ENCODE measurements around the gene FUCA1.

FUCA1 gene

DNA sequence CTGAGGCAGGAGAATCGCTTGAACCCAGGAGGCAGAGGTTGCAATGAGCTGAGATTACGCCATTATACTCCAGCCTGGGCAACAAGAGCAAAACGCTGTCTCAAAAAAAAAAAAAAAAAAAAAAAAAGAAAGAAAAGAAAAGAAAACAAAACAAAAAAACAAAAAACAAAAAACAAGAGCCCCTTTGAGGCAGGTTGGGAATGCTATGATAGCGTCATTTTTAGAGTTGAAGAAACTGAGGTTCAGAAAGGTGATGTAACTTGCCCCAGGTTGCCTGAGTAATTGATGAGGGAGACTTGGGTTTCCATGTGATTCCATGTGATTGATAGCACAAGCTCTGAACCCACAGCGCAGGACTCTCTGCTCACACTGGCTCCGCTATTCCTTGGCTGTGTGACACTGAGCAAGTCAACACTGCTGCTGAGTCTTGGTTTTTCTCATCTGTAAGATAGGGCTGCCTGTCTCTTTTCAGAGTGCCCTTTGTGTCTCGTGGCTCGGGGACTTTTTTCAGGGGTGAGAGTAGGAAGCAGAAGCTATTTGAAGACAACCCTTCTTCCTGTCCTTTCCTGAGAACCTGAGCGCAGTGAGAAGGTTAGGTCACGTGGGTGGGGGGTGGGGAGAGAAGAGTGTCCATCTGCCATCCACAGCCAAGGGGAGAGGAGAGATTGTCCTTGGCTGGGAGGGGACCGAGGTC lies 42.6 kb upstream of the FUCA1 start:
- no peak for DNase-seq (ENCODE audit: extremely low read depth, low read depth)
- TF ChIP-seq, protein P1, sequence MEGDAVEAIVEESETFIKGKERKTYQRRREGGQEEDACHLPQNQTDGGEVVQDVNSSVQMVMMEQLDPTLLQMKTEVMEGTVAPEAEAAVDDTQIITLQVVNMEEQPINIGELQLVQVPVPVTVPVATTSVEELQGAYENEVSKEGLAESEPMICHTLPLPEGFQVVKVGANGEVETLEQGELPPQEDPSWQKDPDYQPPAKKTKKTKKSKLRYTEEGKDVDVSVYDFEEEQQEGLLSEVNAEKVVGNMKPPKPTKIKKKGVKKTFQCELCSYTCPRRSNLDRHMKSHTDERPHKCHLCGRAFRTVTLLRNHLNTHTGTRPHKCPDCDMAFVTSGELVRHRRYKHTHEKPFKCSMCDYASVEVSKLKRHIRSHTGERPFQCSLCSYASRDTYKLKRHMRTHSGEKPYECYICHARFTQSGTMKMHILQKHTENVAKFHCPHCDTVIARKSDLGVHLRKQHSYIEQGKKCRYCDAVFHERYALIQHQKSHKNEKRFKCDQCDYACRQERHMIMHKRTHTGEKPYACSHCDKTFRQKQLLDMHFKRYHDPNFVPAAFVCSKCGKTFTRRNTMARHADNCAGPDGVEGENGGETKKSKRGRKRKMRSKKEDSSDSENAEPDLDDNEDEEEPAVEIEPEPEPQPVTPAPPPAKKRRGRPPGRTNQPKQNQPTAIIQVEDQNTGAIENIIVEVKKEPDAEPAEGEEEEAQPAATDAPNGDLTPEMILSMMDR (IDR thresholded peaks at IDR 0.05; ENCODE audit: low read depth, low read length), result no peak

DNA sequence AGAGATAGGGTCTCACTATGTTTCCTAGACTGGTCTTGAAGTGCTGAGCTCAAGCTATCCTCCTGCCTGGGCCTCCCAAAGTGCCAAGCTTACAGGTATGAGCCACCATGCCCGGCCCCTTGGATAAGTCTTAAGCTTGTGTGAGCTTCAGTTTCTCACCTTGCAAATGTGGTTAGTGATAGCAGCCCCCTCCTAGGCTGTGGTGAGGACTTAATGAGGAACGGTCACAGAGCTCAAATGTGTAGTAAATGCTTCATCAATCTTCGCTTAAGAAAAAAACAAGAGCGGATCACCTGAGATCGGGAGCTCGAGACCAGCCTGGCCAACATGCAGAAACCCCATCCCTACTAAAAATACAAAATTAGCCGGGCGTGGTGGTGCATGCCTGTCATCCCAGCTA lies 42.1 kb upstream of the FUCA1 start:
- TF ChIP-seq, protein P1 (IDR thresholded peaks at IDR 0.05; ENCODE audit: low read depth, low read length), result no peak
- no peak for DNase-seq (ENCODE audit: extremely low read depth, low read depth)

DNA sequence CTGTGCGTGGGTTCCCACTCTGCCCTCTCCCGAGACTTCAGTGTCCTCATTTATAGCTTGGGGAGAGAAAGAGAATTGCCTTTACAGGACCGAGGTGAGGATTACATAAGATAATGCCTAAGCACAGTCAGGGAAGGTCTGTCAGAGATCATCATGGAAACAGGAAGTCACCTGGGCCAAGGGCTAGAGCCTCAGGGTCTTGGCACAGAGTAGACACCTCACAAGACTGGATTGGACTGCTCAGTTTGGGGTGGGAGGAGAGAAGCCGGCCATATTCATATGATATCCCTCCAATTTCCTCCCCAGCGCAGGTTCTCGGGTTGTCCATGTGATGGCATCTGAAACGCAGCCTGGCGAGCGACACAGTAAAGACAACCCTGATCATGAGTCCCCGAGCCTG lies 41.3 kb upstream of the FUCA1 start:
- DNase-seq (ENCODE audit: extremely low read depth, low read depth), result no peak
- TF ChIP-seq, protein P1 (IDR thresholded peaks at IDR 0.05; ENCODE audit: low read depth, low read length), result no peak

DNA sequence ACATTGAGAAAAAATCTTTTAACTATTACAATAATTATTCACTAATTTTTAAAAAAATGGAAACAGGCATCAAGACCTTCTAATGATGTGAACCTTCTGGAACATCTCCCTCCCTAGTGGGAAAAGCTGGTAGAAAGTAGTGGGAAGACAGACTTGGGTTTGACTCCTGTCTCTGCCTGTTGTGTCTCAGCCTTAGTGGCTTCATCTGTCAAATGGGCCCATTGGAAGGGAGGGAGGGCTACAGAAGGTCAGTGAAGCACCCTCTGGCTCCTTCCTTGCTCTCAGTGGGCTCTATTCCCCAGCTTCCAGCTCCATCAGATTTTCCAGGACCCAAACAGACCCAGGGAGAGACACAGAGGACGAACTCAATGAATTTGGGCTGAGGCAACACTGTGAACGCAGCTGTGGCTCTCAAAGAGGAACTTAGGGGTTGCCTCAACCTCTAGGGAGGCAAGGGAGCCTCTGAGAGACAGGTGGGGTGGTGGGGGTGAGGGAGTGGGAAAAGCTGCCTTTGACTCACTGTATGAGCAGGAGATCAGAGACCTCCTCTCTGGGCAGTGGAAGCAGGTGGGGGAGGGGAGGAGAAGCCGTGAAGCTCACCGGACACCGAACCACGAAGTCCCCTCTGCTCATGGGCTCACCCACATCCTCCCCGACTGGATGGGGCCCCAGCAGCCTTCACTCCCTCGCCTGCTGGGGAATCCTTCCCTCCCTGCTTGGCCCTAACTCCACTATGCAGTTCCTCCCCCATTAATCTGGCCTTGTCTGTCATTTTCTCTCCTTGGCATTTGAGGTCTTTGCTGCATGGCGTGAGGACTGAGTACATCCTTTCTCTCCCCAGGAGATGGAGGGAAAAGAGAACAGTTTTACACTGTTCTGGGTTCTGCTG lies 40.6 kb upstream of the FUCA1 start:
- DNase-seq (ENCODE audit: extremely low read depth, low read depth), result no peak
- TF ChIP-seq, protein P1 (IDR thresholded peaks at IDR 0.05; ENCODE audit: low read depth, low read length), result no peak

DNA sequence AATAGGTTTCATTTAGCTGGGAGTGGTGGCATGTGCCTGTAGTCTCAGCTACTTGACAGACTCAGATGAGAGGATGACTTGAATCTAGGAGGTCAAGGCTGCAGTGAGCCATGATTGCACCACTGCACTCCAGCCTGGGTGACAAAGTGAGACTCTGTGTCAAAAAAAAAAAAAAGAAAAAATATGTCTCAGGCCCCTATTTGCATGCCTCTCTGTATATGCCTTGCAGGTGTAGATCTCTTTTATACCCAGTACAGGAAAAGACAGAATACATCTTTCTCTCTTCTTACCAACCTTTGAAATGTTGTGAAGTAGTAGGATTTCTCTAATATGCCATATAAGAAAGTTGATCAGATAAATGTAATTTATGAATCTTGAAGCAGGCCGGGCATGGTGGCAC lies 38.6 kb upstream of the FUCA1 start:
- TF ChIP-seq, protein P1 (IDR thresholded peaks at IDR 0.05; ENCODE audit: low read depth, low read length), result no peak
- no peak for DNase-seq (ENCODE audit: extremely low read depth, low read depth)

DNA sequence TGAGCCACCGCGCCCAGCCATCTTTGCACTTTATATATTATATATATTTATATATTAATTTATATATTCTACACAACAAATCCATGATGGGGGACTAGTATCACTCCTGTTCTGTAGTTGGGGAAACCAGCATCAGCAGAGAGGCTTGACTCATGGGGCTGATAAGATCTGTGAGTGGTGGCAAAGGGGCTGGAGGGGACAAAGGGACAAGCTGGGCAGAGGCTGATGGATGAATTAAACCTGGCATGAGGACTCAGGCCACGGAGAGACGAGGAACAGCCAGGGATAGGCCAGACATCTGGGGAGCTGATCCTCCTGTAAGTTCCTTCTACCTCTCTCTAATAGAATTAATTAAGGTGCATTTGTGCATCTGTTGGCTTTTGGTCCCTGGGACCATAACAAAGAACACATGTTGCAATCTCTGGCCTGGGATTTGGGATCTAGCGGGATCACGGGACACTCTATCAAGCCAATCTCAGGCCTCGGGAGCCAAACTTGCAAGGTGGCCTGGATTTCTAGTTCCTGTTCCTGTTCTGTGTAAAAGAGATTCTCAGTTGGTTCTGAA lies 37.5 kb upstream of the FUCA1 start:
- DNase-seq (ENCODE audit: extremely low read depth, low read depth), result no peak
- TF ChIP-seq, protein P1 (IDR thresholded peaks at IDR 0.05; ENCODE audit: low read depth, low read length), result no peak

Measured in AG09319 (cell line).